GM23338 (cell line): ENCODE data around the gene GSTT4. TPM values are rescaled to one million over a fixed set of nuclear protein-coding genes. Genes with fewer than 3 reads are reported as not detected.

ENCODE experiments used
- ATAC-seq: fragments of 200-7000 bp; cut with Tn5 transposase; 3 replicates; pipeline ENCODE4 v1.9.1; 2020
- DNase-seq: peaks from one replicate; pipeline ENCODE4 v3.0.0-alpha.2; 2015; ENCODE audit warnings: low spot score
- H2AFZ ChIP-seq: fragments of 200-600 bp; sonication (generic); 2 replicates; pipeline ENCODE4 v1.8.0; 2016; ENCODE audit warnings: antibody characterized with exemption, mild to moderate bottlenecking, moderate library complexity
- H3F3A ChIP-seq: fragments of 200-600 bp; sonication (generic); replicated peaks from 2 replicates; pipeline ENCODE4 v1.8.0; 2017; ENCODE audit warnings: antibody characterized with exemption, mixed run types, low read depth
- H3K27ac ChIP-seq: fragments of 200-600 bp; sonication (generic); 2 replicates; pipeline ENCODE4 v1.6.1; 2016; ENCODE audit warnings: low read depth
- H3K27me3 ChIP-seq: fragments of 200-600 bp; sonication (generic); 2 replicates; pipeline ENCODE4 v1.8.0; 2016; ENCODE audit warnings: mild to moderate bottlenecking, mixed run types, moderate library complexity; ENCODE audit not compliant: insufficient read depth
- H3K36me3 ChIP-seq: fragments of 200-600 bp; sonication (generic); 2 replicates; pipeline ENCODE4 v1.8.0; 2016; ENCODE audit warnings: mild to moderate bottlenecking; ENCODE audit not compliant: insufficient read depth
- H3K4me1 ChIP-seq: fragments of 200-600 bp; sonication (generic); 2 replicates; pipeline ENCODE4 v1.8.0; 2016; ENCODE audit warnings: mild to moderate bottlenecking, moderate library complexity; ENCODE audit not compliant: insufficient read depth
- H3K4me2 ChIP-seq: fragments of 200-600 bp; sonication (generic); 2 replicates; pipeline ENCODE4 v1.7.1; 2017; ENCODE audit warnings: mixed run types
- H3K4me3 ChIP-seq: fragments of 200-600 bp; sonication (generic); 2 replicates; pipeline ENCODE4 v1.6.1; 2016; ENCODE audit warnings: mixed run types
- H3K79me2 ChIP-seq: fragments of 200-600 bp; sonication (generic); replicated peaks from 2 replicates; pipeline ENCODE4 v1.8.0; 2017; ENCODE audit warnings: mild to moderate bottlenecking; ENCODE audit not compliant: insufficient read depth
- H3K9me2 ChIP-seq: fragments of 200-600 bp; sonication (generic); 2 replicates; pipeline ENCODE4 v1.8.0; 2017; ENCODE audit not compliant: insufficient read depth
- H4K20me1 ChIP-seq: fragments of 200-600 bp; sonication (generic); replicated peaks from 2 replicates; pipeline ENCODE4 v1.8.0; 2017; ENCODE audit warnings: mild to moderate bottlenecking; ENCODE audit not compliant: insufficient read depth
- H3K27ac Mint-ChIP-seq: 2 replicates; pipeline ENCODE4 v1.8.0; 2020; ENCODE audit warnings: inconsistent platforms, mild to moderate bottlenecking, moderate library complexity, mixed read lengths
- H3K27me3 Mint-ChIP-seq: 3 replicates; pipeline ENCODE4 v1.8.0; 2022; ENCODE audit warnings: low read depth, mild to moderate bottlenecking, moderate library complexity, mixed read lengths, inconsistent platforms; ENCODE audit not compliant: insufficient read depth, poor library complexity
- H3K36me3 Mint-ChIP-seq: 3 replicates; pipeline ENCODE4 v1.8.0; 2021; ENCODE audit warnings: low read depth, mild to moderate bottlenecking, inconsistent platforms, moderate library complexity, mixed read lengths
- H3K4me1 Mint-ChIP-seq: 3 replicates; pipeline ENCODE4 v1.8.0; 2020; ENCODE audit warnings: mild to moderate bottlenecking, inconsistent platforms, mixed read lengths
- H3K4me3 Mint-ChIP-seq: 3 replicates; pipeline ENCODE4 v1.8.0; 2021; ENCODE audit warnings: moderate library complexity, mild to moderate bottlenecking, inconsistent platforms, mixed read lengths
- H3K9me3 Mint-ChIP-seq: 3 replicates; pipeline ENCODE4 v1.8.0; 2020; ENCODE audit warnings: moderate library complexity, mild to moderate bottlenecking, inconsistent platforms, mixed read lengths
- CREB1 ChIP-seq: fragments of 250-450 bp; sonication (Bioruptor Pico); IDR thresholded peaks from 2 replicates; pipeline ENCODE4 v1.5.0; 2020; ENCODE audit warnings: low read depth, mild to moderate bottlenecking, moderate library complexity
- ETS1 ChIP-seq: IDR thresholded peaks from 2 replicates; pipeline ENCODE4 v1.6.1; 2016; ENCODE audit warnings: antibody characterized with exemption
- EZH2 ChIP-seq: fragments of 200-600 bp; sonication (generic); IDR thresholded peaks from one replicate; pipeline ENCODE4 v1.8.0; 2017; ENCODE audit warnings: antibody characterized with exemption, mild to moderate bottlenecking, low read depth; ENCODE audit not compliant: unreplicated experiment
- EZH2phosphoT487 ChIP-seq: fragments of 200-600 bp; sonication (generic); IDR thresholded peaks from one replicate; pipeline ENCODE4 v1.8.1; 2018; ENCODE audit warnings: antibody characterized with exemption; ENCODE audit not compliant: unreplicated experiment
- JUNB ChIP-seq: IDR thresholded peaks from one replicate; pipeline ENCODE4 v1.6.1; 2016; ENCODE audit warnings: antibody characterized with exemption; ENCODE audit not compliant: unreplicated experiment
- NANOG ChIP-seq: IDR thresholded peaks from 2 replicates; pipeline ENCODE4 v1.6.1; 2016; ENCODE audit warnings: antibody characterized with exemption, borderline replicate concordance
- POLR2AphosphoS5 ChIP-seq: IDR thresholded peaks from 2 replicates; pipeline ENCODE4 v1.6.1; 2016; ENCODE audit warnings: antibody characterized with exemption, low read depth
- STAT1 ChIP-seq: IDR thresholded peaks from one replicate; pipeline ENCODE4 v1.6.1; 2016; ENCODE audit warnings: antibody characterized with exemption; ENCODE audit not compliant: unreplicated experiment
- ZNF114 ChIP-seq: fragments of 250-450 bp; sonication (Bioruptor Pico); IDR thresholded peaks from 2 replicates; pipeline ENCODE4 v1.5.0; 2020; ENCODE audit warnings: mild to moderate bottlenecking, moderate library complexity
- ZNF331 ChIP-seq: fragments of 250-450 bp; sonication (Bioruptor Pico); IDR thresholded peaks from 2 replicates; pipeline ENCODE4 v1.5.0; 2020; ENCODE audit warnings: low read depth, mild to moderate bottlenecking, moderate library complexity
- polyA plus RNA-seq: library from polyadenylated mRNA; unstranded; fragments of >200 nt; fragmentation: Nextera tagmentation; extraction: Ambion mirVana; gene quantifications from 2 replicates; pipeline ENCODE4 v1.2.1, GENCODE V29; 2016
- total RNA-seq: library from RNA; depleted of rRNA; stranded (reverse); fragments of >200 nt; shearing (Covaris generic); gene quantifications from 2 replicates; pipeline ENCODE4 v1.2.3, GENCODE V29; 2014
- TF ChIP-seq, protein P1 (sequence below): fragments of 250-450 bp; sonication (Bioruptor Pico); IDR thresholded peaks from 2 replicates; pipeline ENCODE4 v1.5.0; 2020; ENCODE audit warnings: mild to moderate bottlenecking, moderate library complexity
- TF ChIP-seq, protein P2 (sequence below), 2 experiments: fragments of 200-600 bp in 1 of 2; sonication (generic) in 1 of 2; conservative IDR thresholded peaks; 2 replicates each; pipeline versions ENCODE4 v1.5.1 to v1.6.1; 2016 to 2017; ENCODE audit warnings: antibody characterized with exemption in 2 of 2, low read depth in 2 of 2, mild to moderate bottlenecking in 2 of 2, moderate library complexity in 1 of 2
- TF ChIP-seq, protein P3 (sequence below): IDR thresholded peaks from one replicate; pipeline ENCODE4 v1.6.1; 2018; ENCODE audit warnings: antibody characterized with exemption; ENCODE audit not compliant: unreplicated experiment

GSTT4 gene
- total and polyA plus RNA-seq, 2 experiments from 2014 or later: not detected

- 0 out of 2 replicates have a peak overlapping the region, but pooled peaks have one; percentile 74 for H3K27ac ChIP-seq
- peak overlapping the region; percentile 91 for H3K4me3 Mint-ChIP-seq
- peaks cover 5% of the 10 kb centered on the region; the same call in 1 of the 2 replicates for H3K4me1 ChIP-seq
- peak overlapping the region; percentile 85 for H3K4me2 ChIP-seq
- H3K9me2 ChIP-seq: no peaks in the 10 kb centered on the region
- DNase-seq: peak; percentile 56
- peak overlapping the region; percentile 95 for H2AFZ ChIP-seq
- peaks cover 10% of the 10 kb centered on the region for H3K36me3 Mint-ChIP-seq
- peak overlapping the region; percentile 94 for H3K4me3 ChIP-seq
- no peaks in the 10 kb centered on the region for H3K27me3 ChIP-seq
- ATAC-seq: peak; percentile 22
- peaks cover 13% of the 10 kb centered on the region for H3K27me3 Mint-ChIP-seq
- peaks cover 11% of the 10 kb centered on the region for H3K9me3 Mint-ChIP-seq
- H4K20me1 ChIP-seq: no peaks in the 10 kb centered on the region
- H3K27ac Mint-ChIP-seq: no peak overlapping the region
- peaks cover 52% of the 10 kb centered on the region for H3K79me2 ChIP-seq
- no peak for TF ChIP-seq NANOG
- no peak for TF ChIP-seq STAT1
- TF ChIP-seq, protein P1, sequence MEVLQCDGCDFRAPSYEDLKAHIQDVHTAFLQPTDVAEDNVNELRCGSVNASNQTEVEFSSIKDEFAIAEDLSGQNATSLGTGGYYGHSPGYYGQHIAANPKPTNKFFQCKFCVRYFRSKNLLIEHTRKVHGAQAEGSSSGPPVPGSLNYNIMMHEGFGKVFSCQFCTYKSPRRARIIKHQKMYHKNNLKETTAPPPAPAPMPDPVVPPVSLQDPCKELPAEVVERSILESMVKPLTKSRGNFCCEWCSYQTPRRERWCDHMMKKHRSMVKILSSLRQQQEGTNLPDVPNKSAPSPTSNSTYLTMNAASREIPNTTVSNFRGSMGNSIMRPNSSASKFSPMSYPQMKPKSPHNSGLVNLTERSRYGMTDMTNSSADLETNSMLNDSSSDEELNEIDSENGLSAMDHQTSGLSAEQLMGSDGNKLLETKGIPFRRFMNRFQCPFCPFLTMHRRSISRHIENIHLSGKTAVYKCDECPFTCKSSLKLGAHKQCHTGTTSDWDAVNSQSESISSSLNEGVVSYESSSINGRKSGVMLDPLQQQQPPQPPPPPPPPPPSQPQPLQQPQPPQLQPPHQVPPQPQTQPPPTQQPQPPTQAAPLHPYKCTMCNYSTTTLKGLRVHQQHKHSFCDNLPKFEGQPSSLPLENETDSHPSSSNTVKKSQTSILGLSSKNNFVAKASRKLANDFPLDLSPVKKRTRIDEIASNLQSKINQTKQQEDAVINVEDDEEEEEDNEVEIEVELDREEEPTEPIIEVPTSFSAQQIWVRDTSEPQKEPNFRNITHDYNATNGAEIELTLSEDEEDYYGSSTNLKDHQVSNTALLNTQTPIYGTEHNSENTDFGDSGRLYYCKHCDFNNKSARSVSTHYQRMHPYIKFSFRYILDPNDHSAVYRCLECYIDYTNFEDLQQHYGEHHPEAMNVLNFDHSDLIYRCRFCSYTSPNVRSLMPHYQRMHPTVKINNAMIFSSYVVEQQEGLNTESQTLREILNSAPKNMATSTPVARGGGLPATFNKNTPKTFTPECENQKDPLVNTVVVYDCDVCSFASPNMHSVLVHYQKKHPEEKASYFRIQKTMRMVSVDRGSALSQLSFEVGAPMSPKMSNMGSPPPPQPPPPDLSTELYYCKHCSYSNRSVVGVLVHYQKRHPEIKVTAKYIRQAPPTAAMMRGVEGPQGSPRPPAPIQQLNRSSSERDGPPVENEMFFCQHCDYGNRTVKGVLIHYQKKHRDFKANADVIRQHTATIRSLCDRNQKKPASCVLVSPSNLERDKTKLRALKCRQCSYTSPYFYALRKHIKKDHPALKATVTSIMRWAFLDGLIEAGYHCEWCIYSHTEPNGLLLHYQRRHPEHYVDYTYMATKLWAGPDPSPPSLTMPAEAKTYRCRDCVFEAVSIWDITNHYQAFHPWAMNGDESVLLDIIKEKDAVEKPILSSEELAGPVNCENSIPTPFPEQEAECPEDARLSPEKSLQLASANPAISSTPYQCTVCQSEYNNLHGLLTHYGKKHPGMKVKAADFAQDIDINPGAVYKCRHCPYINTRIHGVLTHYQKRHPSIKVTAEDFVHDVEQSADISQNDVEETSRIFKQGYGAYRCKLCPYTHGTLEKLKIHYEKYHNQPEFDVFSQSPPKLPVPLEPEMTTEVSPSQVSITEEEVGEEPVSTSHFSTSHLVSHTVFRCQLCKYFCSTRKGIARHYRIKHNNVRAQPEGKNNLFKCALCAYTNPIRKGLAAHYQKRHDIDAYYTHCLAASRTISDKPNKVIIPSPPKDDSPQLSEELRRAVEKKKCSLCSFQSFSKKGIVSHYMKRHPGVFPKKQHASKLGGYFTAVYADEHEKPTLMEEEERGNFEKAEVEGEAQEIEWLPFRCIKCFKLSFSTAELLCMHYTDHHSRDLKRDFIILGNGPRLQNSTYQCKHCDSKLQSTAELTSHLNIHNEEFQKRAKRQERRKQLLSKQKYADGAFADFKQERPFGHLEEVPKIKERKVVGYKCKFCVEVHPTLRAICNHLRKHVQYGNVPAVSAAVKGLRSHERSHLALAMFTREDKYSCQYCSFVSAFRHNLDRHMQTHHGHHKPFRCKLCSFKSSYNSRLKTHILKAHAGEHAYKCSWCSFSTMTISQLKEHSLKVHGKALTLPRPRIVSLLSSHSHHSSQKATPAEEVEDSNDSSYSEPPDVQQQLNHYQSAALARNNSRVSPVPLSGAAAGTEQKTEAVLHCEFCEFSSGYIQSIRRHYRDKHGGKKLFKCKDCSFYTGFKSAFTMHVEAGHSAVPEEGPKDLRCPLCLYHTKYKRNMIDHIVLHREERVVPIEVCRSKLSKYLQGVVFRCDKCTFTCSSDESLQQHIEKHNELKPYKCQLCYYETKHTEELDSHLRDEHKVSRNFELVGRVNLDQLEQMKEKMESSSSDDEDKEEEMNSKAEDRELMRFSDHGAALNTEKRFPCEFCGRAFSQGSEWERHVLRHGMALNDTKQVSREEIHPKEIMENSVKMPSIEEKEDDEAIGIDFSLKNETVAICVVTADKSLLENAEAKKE (CRISPR knock-in tag): no peak
- TF ChIP-seq, protein P2, sequence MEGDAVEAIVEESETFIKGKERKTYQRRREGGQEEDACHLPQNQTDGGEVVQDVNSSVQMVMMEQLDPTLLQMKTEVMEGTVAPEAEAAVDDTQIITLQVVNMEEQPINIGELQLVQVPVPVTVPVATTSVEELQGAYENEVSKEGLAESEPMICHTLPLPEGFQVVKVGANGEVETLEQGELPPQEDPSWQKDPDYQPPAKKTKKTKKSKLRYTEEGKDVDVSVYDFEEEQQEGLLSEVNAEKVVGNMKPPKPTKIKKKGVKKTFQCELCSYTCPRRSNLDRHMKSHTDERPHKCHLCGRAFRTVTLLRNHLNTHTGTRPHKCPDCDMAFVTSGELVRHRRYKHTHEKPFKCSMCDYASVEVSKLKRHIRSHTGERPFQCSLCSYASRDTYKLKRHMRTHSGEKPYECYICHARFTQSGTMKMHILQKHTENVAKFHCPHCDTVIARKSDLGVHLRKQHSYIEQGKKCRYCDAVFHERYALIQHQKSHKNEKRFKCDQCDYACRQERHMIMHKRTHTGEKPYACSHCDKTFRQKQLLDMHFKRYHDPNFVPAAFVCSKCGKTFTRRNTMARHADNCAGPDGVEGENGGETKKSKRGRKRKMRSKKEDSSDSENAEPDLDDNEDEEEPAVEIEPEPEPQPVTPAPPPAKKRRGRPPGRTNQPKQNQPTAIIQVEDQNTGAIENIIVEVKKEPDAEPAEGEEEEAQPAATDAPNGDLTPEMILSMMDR (conservative IDR thresholded peaks at IDR 0.05; ENCODE audit: low read depth in 2 of 2): no peak
- TF ChIP-seq ZNF331 (CRISPR knock-in tag): no peak
- TF ChIP-seq EZH2phosphoT487: no peak
- TF ChIP-seq POLR2AphosphoS5: no peak
- no peak for TF ChIP-seq EZH2
- TF ChIP-seq CREB1 (CRISPR knock-in tag): no peak
- TF ChIP-seq, protein P3, sequence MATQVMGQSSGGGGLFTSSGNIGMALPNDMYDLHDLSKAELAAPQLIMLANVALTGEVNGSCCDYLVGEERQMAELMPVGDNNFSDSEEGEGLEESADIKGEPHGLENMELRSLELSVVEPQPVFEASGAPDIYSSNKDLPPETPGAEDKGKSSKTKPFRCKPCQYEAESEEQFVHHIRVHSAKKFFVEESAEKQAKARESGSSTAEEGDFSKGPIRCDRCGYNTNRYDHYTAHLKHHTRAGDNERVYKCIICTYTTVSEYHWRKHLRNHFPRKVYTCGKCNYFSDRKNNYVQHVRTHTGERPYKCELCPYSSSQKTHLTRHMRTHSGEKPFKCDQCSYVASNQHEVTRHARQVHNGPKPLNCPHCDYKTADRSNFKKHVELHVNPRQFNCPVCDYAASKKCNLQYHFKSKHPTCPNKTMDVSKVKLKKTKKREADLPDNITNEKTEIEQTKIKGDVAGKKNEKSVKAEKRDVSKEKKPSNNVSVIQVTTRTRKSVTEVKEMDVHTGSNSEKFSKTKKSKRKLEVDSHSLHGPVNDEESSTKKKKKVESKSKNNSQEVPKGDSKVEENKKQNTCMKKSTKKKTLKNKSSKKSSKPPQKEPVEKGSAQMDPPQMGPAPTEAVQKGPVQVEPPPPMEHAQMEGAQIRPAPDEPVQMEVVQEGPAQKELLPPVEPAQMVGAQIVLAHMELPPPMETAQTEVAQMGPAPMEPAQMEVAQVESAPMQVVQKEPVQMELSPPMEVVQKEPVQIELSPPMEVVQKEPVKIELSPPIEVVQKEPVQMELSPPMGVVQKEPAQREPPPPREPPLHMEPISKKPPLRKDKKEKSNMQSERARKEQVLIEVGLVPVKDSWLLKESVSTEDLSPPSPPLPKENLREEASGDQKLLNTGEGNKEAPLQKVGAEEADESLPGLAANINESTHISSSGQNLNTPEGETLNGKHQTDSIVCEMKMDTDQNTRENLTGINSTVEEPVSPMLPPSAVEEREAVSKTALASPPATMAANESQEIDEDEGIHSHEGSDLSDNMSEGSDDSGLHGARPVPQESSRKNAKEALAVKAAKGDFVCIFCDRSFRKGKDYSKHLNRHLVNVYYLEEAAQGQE: no peak
- no peak for TF ChIP-seq ETS1
- TF ChIP-seq ZNF114: no peak
- no peak for TF ChIP-seq JUNB
- H3K4me1 Mint-ChIP-seq: peaks cover 4% of the 10 kb centered on the region
- 0 out of 2 replicates have a peak, but pooled peaks cover 3% of the 10 kb centered on the region for H3F3A ChIP-seq
- H3K36me3 ChIP-seq: no peaks in the 10 kb centered on the region
These were observed 6.4 kb upstream of the GSTT4 start for GRCh38 chr22:24011735-24012068.
